CD4-positive, alpha-beta T cell (primary cell): ENCODE measurements around the gene PPM1F. TPM values are rescaled to one million over a fixed set of nuclear protein-coding genes. Genes with fewer than 3 reads are reported as not detected.

ENCODE experiments used
- ATAC-seq: fragments of 200-7000 bp; cut with Tn5 transposase; one replicate; pipeline ENCODE4 v1.10.0; 2022; ENCODE audit warnings: mild to moderate bottlenecking; ENCODE audit not compliant: poor library complexity
- CTCF ChIA-PET: fragments of 350-600 bp; sonication (Branson Sonifier 250); formaldehyde crosslinking; loops from one replicate; lab custom pipeline; 2021; ENCODE audit warnings: antibody characterized with exemption, inconsistent platforms; lab: Charles Lee
- POLR2A ChIA-PET: fragments of 350-600 bp; sonication (Branson Sonifier 250); formaldehyde crosslinking; loops from one replicate; lab custom pipeline; 2021; ENCODE audit warnings: antibody characterized with exemption, inconsistent platforms; lab: Charles Lee
- DNase-seq, 14 experiments: peaks; one replicate each; pipeline ENCODE4 v3.0.0-alpha.2; 2013 to 2020; ENCODE audit warnings: mixed read lengths in 2 of 14
- H3K27ac ChIP-seq, 2 donors: one replicate each; pipeline versions ENCODE4 v1.5.1 to v1.7.0; 2013; ENCODE audit warnings: low read length in 2 of 2, low read depth in 1 of 2, mild to moderate bottlenecking in 1 of 2
- H3K27me3 ChIP-seq, 2 experiments: 1 replicate in 1 of 2; 2 replicates in 1 of 2; pipeline versions ENCODE4 v1.6.1 to v1.7.0; 2013; ENCODE audit warnings: low read length in 2 of 2, control low read depth in 1 of 2, mild to moderate bottlenecking in 1 of 2, moderate library complexity in 1 of 2; ENCODE audit not compliant: insufficient read depth in 2 of 2, control insufficient read depth in 1 of 2
- H3K36me3 ChIP-seq: one replicate; pipeline ENCODE4 v1.6.1; 2013; ENCODE audit warnings: low read length, control low read depth; ENCODE audit not compliant: insufficient read depth
- H3K4me1 ChIP-seq: one replicate; pipeline ENCODE4 v1.6.1; 2013; ENCODE audit warnings: low read length, control low read depth; ENCODE audit not compliant: insufficient read depth
- H3K4me3 ChIP-seq: one replicate; pipeline ENCODE4 v1.5.1; 2013; ENCODE audit warnings: mild to moderate bottlenecking, low read length, moderate library complexity
- H3K9me3 ChIP-seq, 2 experiments: 1 replicate in 1 of 2; 2 replicates in 1 of 2; pipeline versions ENCODE4 v1.6.1 to v1.7.0; 2013; ENCODE audit warnings: low read length in 2 of 2, mild to moderate bottlenecking in 2 of 2, control low read depth in 1 of 2, moderate library complexity in 1 of 2; ENCODE audit not compliant: control insufficient read depth in 1 of 2, insufficient read depth in 1 of 2
- H3K27ac Mint-ChIP-seq: one replicate; pipeline ENCODE4 v1.8.0; 2020; ENCODE audit warnings: mixed read lengths
- H3K27me3 Mint-ChIP-seq: one replicate; pipeline ENCODE4 v1.8.0; 2021; ENCODE audit warnings: mixed read lengths
- H3K36me3 Mint-ChIP-seq: one replicate; pipeline ENCODE4 v1.8.0; 2021; ENCODE audit warnings: low read depth, mixed read lengths
- H3K4me1 Mint-ChIP-seq: one replicate; pipeline ENCODE4 v1.8.0; 2021; ENCODE audit warnings: low read depth, mixed read lengths
- H3K4me3 Mint-ChIP-seq: one replicate; pipeline ENCODE4 v1.8.0; 2020; ENCODE audit warnings: mild to moderate bottlenecking, mixed read lengths
- H3K9me3 Mint-ChIP-seq: one replicate; pipeline ENCODE4 v1.8.0; 2020; ENCODE audit warnings: mixed read lengths
- CTCF ChIP-seq: fragments of 200-600 bp; IDR thresholded peaks from one replicate; pipeline ENCODE4 v1.8.0; 2022; ENCODE audit warnings: antibody characterized with exemption, mild to moderate bottlenecking
- intact Hi-C, 2 experiments: fragments of 100-400 bp; cut with DNase I in 1 of 2; cut with micrococcal nuclease in 1 of 2; formaldehyde crosslinking; loops; one replicate each; pipeline versions ENCODE4 v1.15.1 to v1.9.0; 2023 to 2025; cut with DNase I, micrococcal nuclease
- total RNA-seq, 174 experiments: library from RNA in 2 of 174; stranded (reverse) in 2 of 174; gene quantifications; one replicate each; pipeline ENCODE4 v1.2.3 and lab custom pipeline; 2021 to 2026

The PPM1F gene
- total RNA-seq, 2 experiments from 2014 or later = 18.0 to 18.3 TPM

GRCh38 chr22:21947040-21948014, 5.3 kb downstream of the PPM1F start:
- Mint-ChIP-seq H3K27me3 (no peaks in the 10 kb centered on the region), H3K9me3 (no peaks in the 10 kb centered on the region), H3K27ac (no peak overlapping the region), H3K4me1 (peaks cover 28% of the 10 kb centered on the region), H3K4me3 (no peak overlapping the region), H3K36me3 (peaks cover 17% of the 10 kb centered on the region)
- Histone ChIP-seq H3K36me3 (peaks cover 14% of the 10 kb centered on the region), H3K4me1 (peaks cover 17% of the 10 kb centered on the region), H3K27me3 (no peaks in the 10 kb centered on the region), H3K4me3 (no peak overlapping the region), H3K27ac (no peak overlapping the region), H3K9me3 (no peaks in the 10 kb centered on the region)
- POLR2A ChIA-PET = no interaction called here
- no peak for DNase-seq
- ATAC-seq = no peak
- TF ChIP-seq CTCF = no peak
- CTCF ChIA-PET = interaction anchor here (1.0 kb wide), 1 partner anchor 9 kb away, joined by 3 read pairs; no protein-coding TSS in a partner anchor
- intact Hi-C loops = no loop called here

- DNase-seq (no peak), ATAC-seq (no peak)
- H3K4me1 Mint-ChIP-seq = peaks cover 27% of the 10 kb centered on the region
- H3K36me3 Mint-ChIP-seq = peaks cover 17% of the 10 kb centered on the region
- no peak overlapping the region for H3K27ac Mint-ChIP-seq
- intact Hi-C loops = no loop called here
- no peak for TF ChIP-seq CTCF
- ChIA-PET CTCF (no interaction called here), POLR2A (no interaction called here)
- H3K4me3 ChIP-seq = no peak overlapping the region
- H3K9me3 Mint-ChIP-seq = no peaks in the 10 kb centered on the region
- H3K27me3 Mint-ChIP-seq = no peaks in the 10 kb centered on the region
- H3K4me3 Mint-ChIP-seq = no peak overlapping the region
- H3K27me3 ChIP-seq = no peaks in the 10 kb centered on the region
- peaks cover 17% of the 10 kb centered on the region for H3K4me1 ChIP-seq
- no peaks in the 10 kb centered on the region for H3K9me3 ChIP-seq
- H3K27ac ChIP-seq = no peak overlapping the region
- peaks cover 14% of the 10 kb centered on the region for H3K36me3 ChIP-seq
Observed at GRCh38 chr22:21946262-21946925, 6.3 kb downstream of the PPM1F start.

- Mint-ChIP-seq H3K27ac (no peak overlapping the region), H3K4me1 (peaks cover 25% of the 10 kb centered on the region), H3K36me3 (peaks cover 22% of the 10 kb centered on the region), H3K4me3 (no peak overlapping the region), H3K27me3 (no peaks in the 10 kb centered on the region), H3K9me3 (no peaks in the 10 kb centered on the region)
- POLR2A ChIA-PET = no interaction called here
- peaks cover 18% of the 10 kb centered on the region for H3K36me3 ChIP-seq
- intact Hi-C loops = no loop called here
- H3K27me3 ChIP-seq = no peaks in the 10 kb centered on the region
- no peak overlapping the region for H3K4me3 ChIP-seq
- ATAC-seq (no peak), DNase-seq (no peak)
- TF ChIP-seq CTCF = no peak
- no peak overlapping the region for H3K27ac ChIP-seq
- CTCF ChIA-PET = no interaction called here
- H3K9me3 ChIP-seq = no peaks in the 10 kb centered on the region
- H3K4me1 ChIP-seq = peaks cover 21% of the 10 kb centered on the region
Observed at GRCh38 chr22:21945453-21946261, 7.0 kb downstream of the PPM1F start.
